SW480 (cell line): ENCODE measurements around the gene NLE1.
"Not testable (repeated sequence)": the region's sequence is repeated elsewhere in the genome, so short reads cannot be mapped to it uniquely, and the experiment has no call there.

Experiments
- DNase-seq: peaks from one replicate; pipeline ENCODE4 v3.0.0-alpha.2; 2016; ENCODE audit warnings: low spot score

The NLE1 gene

GRCh38 chr17:35141681-35142466 lies at the start of gene NLE1:
Gene NLE1, minus strand, starts transcription at chr17:35142303. Its CDS starts 28 bp downstream, at chr17:35142275.
- peak; percentile 73 for DNase-seq

- DNase-seq = no peak
These were observed 49.0 kb upstream of the NLE1 start for GRCh38 chr17:35191001-35191695.

DNA sequence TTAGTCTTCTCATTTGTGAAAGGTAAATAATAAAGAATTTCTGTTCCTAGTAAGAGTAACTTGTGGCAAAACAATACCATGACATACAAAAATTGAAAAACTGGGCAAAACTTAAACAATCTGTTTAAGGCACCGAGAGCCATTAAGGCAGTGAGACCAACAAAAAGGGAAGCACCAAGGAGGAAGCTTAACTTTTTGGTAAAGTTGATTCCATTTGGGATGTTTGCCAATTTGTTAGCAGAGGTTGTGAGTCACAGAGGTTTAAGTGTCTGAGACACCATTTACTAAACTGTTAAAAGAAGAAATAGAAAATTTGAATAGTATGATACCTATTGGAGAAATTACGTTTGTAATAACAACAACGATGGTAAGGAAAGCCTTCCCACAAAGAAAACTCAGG lies 47.2 kb upstream of the NLE1 start:
- DNase-seq = no peak

DNA sequence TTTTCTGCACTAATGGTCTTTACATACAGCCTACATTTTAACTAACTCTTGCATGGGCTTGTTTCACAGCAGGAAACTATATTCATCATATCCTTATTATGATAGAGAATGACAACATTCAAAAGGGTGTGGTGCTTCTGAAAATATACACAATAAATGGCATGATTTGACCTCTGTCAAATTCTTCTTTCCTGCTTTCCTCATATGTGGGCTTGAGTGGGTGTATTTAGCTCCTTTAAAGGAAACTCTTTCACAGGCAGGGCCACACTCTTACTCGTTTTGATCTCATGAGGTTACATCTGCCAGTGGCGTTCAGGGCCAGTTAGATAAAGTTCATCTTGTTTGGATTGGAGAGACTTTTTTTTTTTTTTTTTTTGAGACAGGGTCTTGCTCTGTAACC lies 46.0 kb upstream of the NLE1 start:
- DNase-seq = peak; percentile 85

- DNase-seq = peak; percentile 95
These were observed 45.4 kb upstream of the NLE1 start for GRCh38 chr17:35187481-35187880.

DNA sequence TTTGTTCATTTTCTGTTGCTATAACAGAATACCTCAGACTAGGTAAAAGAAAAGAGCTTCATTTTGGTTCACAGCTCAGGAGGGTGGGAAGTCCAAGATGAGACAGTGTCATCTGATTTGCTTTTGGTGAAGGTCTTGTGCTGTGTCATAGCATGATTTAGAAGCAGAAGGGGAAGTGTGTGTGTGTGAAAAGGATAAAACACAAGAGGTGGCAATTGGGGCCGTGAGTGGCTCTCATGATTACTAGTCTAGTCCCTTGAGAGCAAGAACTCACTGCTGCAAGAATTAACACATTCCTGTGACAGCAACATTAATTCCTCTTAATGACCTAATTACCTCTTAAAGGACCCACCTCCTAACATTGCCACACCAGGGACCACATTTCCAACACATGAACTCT lies 43.7 kb upstream of the NLE1 start:
- no peak for DNase-seq

DNA sequence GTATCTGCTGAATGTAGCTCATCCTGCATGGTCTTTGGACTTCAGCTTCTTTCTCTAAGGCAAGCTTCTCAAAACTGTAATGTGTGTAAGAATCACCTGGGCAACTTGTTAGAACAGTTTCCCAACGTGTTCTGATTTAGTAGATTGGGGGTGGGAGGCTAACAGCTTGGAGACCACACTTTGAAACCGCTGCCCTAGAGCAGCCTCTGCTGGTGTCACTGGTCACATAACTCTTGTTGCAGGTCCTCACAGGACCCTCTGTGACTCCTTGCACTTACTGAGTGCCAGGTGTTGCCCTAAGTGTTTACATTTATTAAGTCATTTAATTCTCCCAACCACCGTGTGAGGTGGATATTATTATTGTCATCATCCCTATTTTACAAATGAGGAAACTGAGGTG lies 42.2 kb upstream of the NLE1 start:
- no peak for DNase-seq

- no peak for DNase-seq
These were observed 41.2 kb upstream of the NLE1 start for GRCh38 chr17:35183332-35183731.

- not testable (repeated sequence) for DNase-seq
These were observed 37.3 kb upstream of the NLE1 start for GRCh38 chr17:35179379-35179778.

GRCh38 chr17:35176897-35177296 lies 34.8 kb upstream of the NLE1 start:
- DNase-seq = no peak

DNA sequence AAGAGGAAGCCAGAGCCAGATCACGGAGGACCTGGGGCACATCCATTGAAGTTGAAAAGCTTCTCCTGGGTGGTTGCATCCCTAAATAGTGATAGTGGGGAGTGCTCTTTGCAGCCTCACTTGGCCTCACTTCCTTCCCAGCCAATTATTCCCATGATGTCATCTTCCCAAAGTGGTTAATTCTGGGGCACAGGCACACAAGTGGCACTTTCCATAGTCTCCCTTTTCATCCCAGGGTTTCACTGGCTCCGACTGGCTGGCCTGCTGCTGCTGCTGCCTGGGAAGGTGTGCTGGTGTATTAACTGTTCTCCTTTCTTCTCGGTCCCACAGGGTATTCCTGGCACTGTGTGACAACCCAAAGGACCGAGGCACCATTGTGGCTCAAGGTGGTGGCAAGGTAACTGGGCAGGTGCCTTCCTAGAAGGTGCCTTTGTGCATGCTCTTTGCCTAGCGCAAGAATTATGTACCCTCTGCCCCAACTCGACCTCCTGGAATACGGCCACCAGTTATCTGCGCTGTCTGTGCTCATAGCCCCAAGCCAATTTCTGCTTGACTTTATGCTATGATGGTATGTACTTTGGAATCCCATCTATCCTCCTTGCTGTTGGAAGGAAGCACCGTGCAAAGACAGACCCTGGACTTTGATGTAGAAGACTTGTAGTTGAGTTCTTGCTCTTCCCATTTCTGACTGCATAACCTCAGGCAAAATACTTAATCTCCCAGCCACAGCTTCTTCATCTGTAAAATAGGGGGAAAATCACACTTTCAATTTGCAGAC lies 33.7 kb upstream of the NLE1 start:
- DNase-seq = no peak

DNA sequence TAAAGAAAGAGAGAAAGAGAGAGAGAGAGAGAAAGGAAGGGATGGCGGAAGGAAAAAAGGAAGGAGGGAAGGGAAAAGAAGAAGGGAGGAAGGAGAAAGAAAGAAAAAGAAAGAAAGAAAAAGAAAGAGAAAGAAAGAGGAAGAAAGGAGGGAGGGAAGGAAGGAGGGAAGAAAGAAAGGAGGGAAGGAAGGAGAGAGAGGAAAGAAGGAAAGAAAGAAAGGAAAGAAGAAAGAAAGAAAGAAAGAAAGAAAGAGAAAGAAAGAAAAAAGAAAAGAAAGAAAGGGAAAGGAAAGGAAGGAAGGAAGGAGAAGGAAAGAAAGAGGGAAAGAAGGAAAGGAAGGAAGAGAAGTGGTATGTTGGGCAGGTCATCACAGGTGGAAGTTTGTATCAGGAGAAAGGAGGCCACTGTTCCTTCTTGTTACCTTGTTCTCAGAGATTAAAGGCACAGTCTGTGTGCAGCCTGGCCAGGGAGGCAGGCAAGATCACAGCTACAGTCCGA lies 32.8 kb upstream of the NLE1 start:
- no peak for DNase-seq

DNA sequence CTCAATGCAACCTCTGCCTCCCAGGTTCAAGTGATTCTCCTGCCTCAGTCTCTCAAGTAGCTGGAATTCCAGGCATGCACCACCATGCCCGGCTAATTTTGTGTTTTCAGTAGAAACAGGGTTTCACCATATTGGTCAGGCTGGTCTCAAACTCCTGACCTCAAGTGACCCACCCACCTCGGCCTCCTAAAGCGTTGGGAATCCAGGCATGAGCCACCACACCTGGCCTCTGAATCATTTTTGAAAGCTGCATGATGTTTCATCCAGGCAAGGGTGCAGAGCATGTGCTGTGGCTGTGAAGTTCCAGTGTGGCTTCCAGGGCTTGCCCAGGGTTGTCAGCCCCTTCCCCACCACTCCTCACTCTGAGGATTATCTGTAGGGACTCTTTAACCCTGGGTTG lies 30.2 kb upstream of the NLE1 start:
- not testable (repeated sequence) for DNase-seq

GRCh38 chr17:35171834-35172233 lies 29.7 kb upstream of the NLE1 start:
- DNase-seq = no peak

DNA sequence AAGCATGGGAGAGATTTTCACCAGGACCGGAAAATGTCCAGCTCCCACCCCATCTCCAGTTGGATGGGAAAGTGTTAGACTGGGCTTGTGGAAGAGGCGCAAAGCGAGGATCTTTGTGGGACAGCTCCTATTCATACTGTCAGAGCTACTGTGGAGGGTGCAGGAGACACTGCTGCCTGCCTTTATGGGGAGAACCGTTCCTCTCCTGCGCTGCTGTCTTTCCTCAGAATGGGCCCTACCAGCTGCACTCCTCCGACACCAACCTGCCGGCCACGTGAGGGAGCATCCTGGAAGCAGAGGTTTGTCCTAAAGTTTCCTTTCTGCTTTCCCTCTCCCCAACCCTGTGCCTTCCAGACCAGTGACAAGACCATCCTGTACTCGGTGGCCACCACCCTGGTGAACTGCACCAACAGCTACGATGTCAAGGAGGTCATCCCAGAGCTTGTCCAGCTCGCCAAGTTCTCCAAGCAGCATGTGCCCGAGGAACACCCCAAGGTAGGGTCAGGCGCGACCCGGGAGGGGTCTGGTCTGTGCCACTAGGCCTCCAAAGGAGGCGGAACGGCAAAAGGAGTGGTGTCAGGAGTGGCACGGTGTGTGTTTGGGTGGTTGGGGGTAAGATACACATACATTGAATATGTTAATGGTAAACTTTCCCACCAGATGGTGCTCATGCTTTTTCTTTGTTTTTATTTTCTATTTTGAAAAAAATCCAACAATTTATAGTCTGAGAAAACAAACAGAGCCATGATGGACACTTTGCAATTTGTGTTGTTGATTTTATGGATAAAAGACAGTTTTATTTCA lies 29.1 kb upstream of the NLE1 start:
- DNase-seq = peak; percentile 40

- DNase-seq = no peak
These were observed 27.8 kb upstream of the NLE1 start for GRCh38 chr17:35169835-35170363.

DNA sequence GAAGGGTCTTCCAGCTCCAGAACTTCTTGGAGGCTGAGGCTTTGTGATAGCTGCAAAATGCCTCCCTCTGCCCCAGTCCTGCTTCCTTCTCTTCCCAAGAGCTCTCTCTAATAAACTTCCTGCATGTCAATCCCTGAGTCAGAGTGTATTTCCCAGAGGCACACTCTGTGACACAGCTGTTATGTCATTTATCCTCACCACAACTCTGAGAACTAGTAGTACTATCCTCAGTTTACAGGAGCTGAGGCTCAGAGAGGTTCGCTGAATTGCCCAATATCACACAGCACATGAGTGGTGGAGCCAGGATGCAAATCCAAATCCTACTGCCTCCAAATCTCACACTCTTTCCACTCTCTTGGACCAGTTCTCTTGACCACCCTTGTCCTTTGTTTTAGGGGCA lies 25.6 kb upstream of the NLE1 start:
- DNase-seq = no peak

GRCh38 chr17:35167046-35167445 lies 24.9 kb upstream of the NLE1 start:
- DNase-seq = no peak

DNA sequence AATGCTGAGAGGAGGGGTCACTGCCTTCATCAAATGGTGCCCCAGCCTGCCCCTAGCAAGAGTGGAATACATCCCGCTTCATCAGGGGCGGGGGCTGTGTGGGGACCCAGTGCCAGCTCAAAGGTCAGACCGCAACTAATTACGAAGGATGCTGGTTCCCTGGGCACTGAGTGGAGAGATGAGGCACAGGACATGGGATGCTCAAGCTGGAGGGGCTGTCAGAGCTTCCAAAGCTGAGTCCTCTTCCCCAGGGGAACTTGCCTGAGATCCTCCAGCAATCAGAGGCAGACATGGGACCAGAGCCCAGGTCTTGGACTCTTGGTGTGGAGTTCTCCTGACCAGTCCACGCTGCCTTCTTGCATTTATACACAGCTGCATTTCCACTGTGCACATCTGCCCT lies 24.4 kb upstream of the NLE1 start:
- DNase-seq = no peak

DNA sequence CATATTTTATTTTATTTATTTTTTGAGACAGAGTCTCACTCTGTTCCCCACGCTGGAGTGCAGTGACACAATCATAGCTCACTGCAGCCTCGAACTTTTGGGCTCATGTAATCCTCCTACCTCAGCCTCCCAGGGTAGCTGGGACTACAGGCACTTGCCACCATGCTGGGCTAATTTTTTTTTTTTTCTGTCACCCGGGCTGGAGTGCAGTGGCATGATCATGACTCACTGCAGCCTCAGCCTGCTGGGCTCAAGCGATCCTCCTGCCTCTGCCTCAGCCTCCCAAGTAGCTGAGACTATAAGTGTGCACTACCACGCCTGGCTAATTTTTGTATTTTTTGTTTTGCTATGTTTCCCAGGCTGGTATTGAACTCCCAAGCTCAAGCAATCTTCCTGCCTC lies 22.6 kb upstream of the NLE1 start:
- no peak for DNase-seq

DNA sequence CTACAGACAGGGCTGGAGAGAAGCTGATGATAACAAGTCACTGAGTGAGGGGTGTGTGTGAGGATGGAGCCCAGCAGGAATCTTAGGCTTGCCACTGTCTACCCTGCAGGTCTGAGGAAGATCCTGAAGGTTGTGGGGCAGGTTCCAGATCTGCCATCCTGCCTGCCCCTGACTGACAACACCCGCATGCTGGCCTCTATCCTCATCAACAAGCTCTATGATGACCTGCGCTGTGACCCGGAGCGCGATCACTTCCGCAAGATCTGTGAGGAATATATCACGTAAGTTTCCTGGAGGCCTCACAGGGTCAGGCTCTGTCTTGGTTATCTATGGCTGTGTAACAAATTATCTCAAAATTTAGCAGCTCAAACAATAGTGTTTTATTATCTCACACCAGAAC lies 21.8 kb upstream of the NLE1 start:
- no peak for DNase-seq

GRCh38 chr17:35162755-35163154 lies 20.7 kb upstream of the NLE1 start:
- no peak for DNase-seq
